Measurements from ENCODE around the gene ARHGAP29.

GRCh38 chr1:94284476-94284875 is 47.1 kb upstream of the ARHGAP29 start:
- TF ChIP-seq ZSCAN5A (tag by site-specific recombination; IDR thresholded peaks at IDR 0.05) (no peak), ZBTB48 (tag by site-specific recombination; IDR thresholded peaks at IDR 0.05) (no peak), TRIM28 (IDR thresholded peaks at IDR 0.05; ENCODE audit: borderline replicate concordance, low read length) (no peak), MZF1 (tag by site-specific recombination; IDR thresholded peaks at IDR 0.05; ENCODE audit: borderline replicate concordance) (no peak)
- TF ChIP-seq, protein P1, sequence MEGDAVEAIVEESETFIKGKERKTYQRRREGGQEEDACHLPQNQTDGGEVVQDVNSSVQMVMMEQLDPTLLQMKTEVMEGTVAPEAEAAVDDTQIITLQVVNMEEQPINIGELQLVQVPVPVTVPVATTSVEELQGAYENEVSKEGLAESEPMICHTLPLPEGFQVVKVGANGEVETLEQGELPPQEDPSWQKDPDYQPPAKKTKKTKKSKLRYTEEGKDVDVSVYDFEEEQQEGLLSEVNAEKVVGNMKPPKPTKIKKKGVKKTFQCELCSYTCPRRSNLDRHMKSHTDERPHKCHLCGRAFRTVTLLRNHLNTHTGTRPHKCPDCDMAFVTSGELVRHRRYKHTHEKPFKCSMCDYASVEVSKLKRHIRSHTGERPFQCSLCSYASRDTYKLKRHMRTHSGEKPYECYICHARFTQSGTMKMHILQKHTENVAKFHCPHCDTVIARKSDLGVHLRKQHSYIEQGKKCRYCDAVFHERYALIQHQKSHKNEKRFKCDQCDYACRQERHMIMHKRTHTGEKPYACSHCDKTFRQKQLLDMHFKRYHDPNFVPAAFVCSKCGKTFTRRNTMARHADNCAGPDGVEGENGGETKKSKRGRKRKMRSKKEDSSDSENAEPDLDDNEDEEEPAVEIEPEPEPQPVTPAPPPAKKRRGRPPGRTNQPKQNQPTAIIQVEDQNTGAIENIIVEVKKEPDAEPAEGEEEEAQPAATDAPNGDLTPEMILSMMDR (tag by site-specific recombination; IDR thresholded peaks at IDR 0.05) = no peak

All from HEK293 (cell line).